Esophagus muscularis mucosa (tissue), 4 donors: ENCODE measurements around the gene NCOA1. TPM values are rescaled to one million over a fixed set of nuclear protein-coding genes. Genes with fewer than 3 reads are reported as not detected.

Experiments
- DNase-seq: peaks from one replicate; pipeline ENCODE4 v3.0.0-alpha.2; 2017; ENCODE audit errors: extremely low spot score
- H3K27ac ChIP-seq, 4 donors: fragments of 200-600 bp; sonication (generic); replicated peaks in 1 of 4; 1 replicate in 3 of 4; 2 replicates in 1 of 4; pipeline ENCODE4 v1.5.1; 2016 to 2019; ENCODE audit warnings: mild to moderate bottlenecking in 1 of 4
- H3K27me3 ChIP-seq, 4 donors: fragments of 200-600 bp; sonication (generic); one replicate each; pipeline versions ENCODE4 v1.5.1 to v1.6.0; 2016 to 2019
- H3K36me3 ChIP-seq, 4 donors: fragments of 200-600 bp; sonication (generic); one replicate each; pipeline ENCODE4 v1.5.1; 2016 to 2019
- H3K4me1 ChIP-seq, 4 donors: fragments of 200-600 bp; sonication (generic); one replicate each; pipeline ENCODE4 v1.5.1; 2016 to 2019
- H3K4me3 ChIP-seq, 4 donors: fragments of 200-600 bp; sonication (generic); 1 replicate in 2 of 4; 2 replicates in 2 of 4; pipeline ENCODE4 v1.5.1; 2016 to 2019; ENCODE audit warnings: mild to moderate bottlenecking in 4 of 4, moderate library complexity in 1 of 4
- H3K9me3 ChIP-seq, 4 donors: fragments of 200-600 bp; sonication (generic); 1 replicate in 3 of 4; 2 replicates in 1 of 4; pipeline ENCODE4 v1.5.1; 2016 to 2019
- EP300 ChIP-seq: sonication (generic); formaldehyde crosslinking; IDR thresholded peaks from one replicate; pipeline ENCODE4 v1.6.1; 2017; ENCODE audit warnings: antibody characterized with exemption
- POLR2A ChIP-seq: fragments of 450-650 bp; IDR thresholded peaks from one replicate; pipeline ENCODE4 v1.6.1; 2017; ENCODE audit warnings: antibody characterized with exemption, moderate library complexity, mild to moderate bottlenecking, low read depth
- POLR2AphosphoS5 ChIP-seq, 2 donors: sonication (generic); formaldehyde crosslinking; IDR thresholded peaks; one replicate each; pipeline ENCODE4 v1.6.1; 2017; ENCODE audit warnings: antibody characterized with exemption in 2 of 2
- WGBS: methylation state at CpG from one replicate; pipeline ENCODE4 v1.1.5; 2018; 5-methylcytosine and 5-hydroxymethylcytosine counted together
- intact Hi-C: fragments of 100-400 bp; cut with DNase I; formaldehyde crosslinking; loops from one replicate; pipeline ENCODE4 v1.15.1; 2023
- total RNA-seq, 4 donors: library from RNA; depleted of rRNA; stranded (reverse); fragments of >200 nt; gene quantifications; one replicate each; pipeline versions ENCODE4 v1.1.0 to v1.2.1, GENCODE V29; 2016
- TF ChIP-seq, protein P1 (sequence below), 3 experiments: fragments of 200-600 bp in 2 of 3; fragments of 450-650 bp in 1 of 3; sonication (generic) in 2 of 3; IDR thresholded peaks; one replicate each; pipeline ENCODE4 v1.5.1; 2017 to 2019; ENCODE audit warnings: antibody characterized with exemption in 3 of 3, mild to moderate bottlenecking in 2 of 3, moderate library complexity in 1 of 3

The NCOA1 gene
- total RNA-seq, 4 donors from 2014 or later = 43.9 to 49.4 (median 47.3) TPM

DNA sequence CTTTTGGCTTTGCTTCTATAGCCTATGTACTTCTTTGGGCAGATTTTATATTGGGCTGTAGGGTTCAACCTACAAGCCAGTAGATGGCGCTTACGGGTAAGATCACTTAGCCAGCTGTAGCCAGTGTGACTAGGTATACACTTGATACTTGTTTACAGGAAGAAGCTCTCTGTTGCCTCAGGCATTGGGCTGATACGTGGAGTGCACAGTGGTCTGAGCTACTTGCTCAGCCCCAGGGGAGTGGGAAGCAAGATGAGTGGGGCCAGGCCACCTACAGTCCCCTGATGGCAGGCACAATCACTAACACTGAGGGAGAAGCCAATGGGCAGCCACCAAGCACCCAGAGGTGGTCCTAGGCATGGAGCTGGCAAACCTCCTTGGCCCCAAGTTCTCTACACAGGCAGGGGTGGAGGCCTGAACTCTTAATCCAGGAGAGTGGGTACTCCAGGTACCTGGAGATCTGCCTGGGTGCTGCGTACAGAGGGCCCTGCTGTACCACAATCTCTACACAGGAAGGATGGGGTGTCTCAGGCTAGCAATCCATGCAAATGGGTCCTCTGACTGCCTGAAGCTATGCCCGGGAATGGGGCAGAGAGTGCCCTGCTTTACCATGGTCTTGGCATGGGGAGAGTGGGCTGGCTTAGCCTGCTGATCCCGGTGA lies 122.2 kb downstream of the NCOA1 start:
- Histone ChIP-seq H3K27me3 (no peaks in the 10 kb centered on the region), H3K9me3 (peaks cover 0 to 12% (median 3%) of the 10 kb centered on the region in 4 donors), H3K27ac (no peak overlapping the region), H3K4me3 (no peak overlapping the region), H3K4me1 (peaks cover 6 to 36% (median 19%) of the 10 kb centered on the region in 4 donors), H3K36me3 (no peaks in the 10 kb centered on the region)
- intact Hi-C loops = no loop called here
- 81% methylated on average over 5 of the region's 6 CpGs for WGBS
- no peak for DNase-seq
- no peak for TF ChIP-seq POLR2AphosphoS5 (IDR thresholded peaks at IDR 0.05)
- TF ChIP-seq POLR2A = no peak
- no peak for TF ChIP-seq EP300
- TF ChIP-seq, protein P1, sequence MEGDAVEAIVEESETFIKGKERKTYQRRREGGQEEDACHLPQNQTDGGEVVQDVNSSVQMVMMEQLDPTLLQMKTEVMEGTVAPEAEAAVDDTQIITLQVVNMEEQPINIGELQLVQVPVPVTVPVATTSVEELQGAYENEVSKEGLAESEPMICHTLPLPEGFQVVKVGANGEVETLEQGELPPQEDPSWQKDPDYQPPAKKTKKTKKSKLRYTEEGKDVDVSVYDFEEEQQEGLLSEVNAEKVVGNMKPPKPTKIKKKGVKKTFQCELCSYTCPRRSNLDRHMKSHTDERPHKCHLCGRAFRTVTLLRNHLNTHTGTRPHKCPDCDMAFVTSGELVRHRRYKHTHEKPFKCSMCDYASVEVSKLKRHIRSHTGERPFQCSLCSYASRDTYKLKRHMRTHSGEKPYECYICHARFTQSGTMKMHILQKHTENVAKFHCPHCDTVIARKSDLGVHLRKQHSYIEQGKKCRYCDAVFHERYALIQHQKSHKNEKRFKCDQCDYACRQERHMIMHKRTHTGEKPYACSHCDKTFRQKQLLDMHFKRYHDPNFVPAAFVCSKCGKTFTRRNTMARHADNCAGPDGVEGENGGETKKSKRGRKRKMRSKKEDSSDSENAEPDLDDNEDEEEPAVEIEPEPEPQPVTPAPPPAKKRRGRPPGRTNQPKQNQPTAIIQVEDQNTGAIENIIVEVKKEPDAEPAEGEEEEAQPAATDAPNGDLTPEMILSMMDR (IDR thresholded peaks at IDR 0.05) = no peak

DNA sequence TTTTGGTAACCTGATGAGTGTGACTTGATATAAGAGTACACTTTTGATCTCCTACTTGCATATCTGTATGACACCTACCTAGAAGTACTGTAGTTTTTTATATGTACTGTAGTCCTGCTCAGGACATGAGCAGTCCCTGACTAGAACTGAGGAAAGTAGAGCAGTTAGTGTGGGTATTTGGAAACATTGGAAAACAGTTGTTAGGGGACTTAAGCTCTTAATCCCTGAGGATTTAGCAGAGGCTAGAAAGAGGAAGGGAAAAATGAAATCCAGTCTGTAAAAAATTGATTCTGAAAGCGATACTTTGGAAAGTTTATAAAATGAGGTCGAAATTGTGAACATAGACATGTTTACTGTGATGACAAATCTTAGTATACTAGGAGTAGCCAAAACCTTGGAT lies 125.6 kb downstream of the NCOA1 start:
- Histone ChIP-seq H3K27ac (no peak overlapping the region), H3K4me1 (peaks cover 11 to 38% (median 19%) of the 10 kb centered on the region in 4 donors), H3K36me3 (no peaks in the 10 kb centered on the region), H3K4me3 (no peak overlapping the region), H3K27me3 (no peaks in the 10 kb centered on the region), H3K9me3 (peaks cover 0 to 11% (median 3%) of the 10 kb centered on the region in 4 donors)
- intact Hi-C loops = no loop called here
- TF ChIP-seq POLR2AphosphoS5 (IDR thresholded peaks at IDR 0.05) (no peak), POLR2A (no peak), EP300 (no peak)
- TF ChIP-seq, protein P1 (IDR thresholded peaks at IDR 0.05) = no peak
- DNase-seq = no peak
- 64% methylated on average over 2 of the region's 2 CpGs for WGBS

DNA sequence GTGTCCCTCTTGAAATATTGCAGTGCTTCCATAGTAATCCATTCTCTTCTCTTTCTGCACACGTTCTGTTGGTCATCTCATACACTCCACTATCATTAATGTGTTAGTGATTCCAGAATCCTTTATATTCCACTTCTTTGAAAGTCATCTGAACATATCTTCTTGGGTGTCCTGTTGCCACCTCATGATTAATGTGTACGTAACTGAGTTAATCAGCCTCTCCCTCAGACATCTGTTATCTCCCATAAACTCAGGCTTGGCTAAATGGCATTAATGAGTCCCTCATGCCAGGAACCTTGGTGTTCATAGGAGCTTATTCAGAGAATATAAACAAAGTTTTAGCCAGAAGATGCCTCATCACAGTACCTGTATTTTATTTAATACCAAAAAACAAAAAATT lies 126.4 kb downstream of the NCOA1 start:
- intact Hi-C loops = no loop called here
- H3K36me3 ChIP-seq = no peaks in the 10 kb centered on the region
- no peak overlapping the region for H3K27ac ChIP-seq
- H3K4me3 ChIP-seq = no peak overlapping the region
- no peaks in the 10 kb centered on the region for H3K27me3 ChIP-seq
- H3K4me1 ChIP-seq = peaks cover 11 to 43% (median 19%) of the 10 kb centered on the region in 4 donors
- no peak for TF ChIP-seq POLR2A
- peaks cover 0 to 4% (median 0%) of the 10 kb centered on the region in 4 donors for H3K9me3 ChIP-seq
- no peak for DNase-seq
- 85% methylated on average over 2 of the region's 2 CpGs for WGBS

DNA sequence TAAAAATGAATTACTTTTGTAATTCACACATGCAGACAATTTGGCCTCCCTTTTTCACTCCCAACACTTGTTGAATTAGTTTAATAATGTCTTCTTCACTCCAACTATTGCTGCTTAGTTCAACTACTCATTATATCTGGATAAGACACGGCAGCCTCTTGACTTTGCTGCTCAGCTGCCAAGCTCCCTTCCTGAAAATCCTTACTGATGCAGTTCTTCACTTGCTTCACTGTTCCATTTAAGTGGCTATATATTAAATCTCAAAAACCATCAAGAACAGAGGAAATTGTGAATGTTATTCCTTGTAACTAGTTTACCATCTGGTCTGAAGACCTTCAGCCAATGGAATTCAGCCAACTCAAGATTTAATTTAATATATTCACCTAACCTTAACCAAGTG lies 127.1 kb downstream of the NCOA1 start:
- Histone ChIP-seq H3K27me3 (no peaks in the 10 kb centered on the region), H3K4me3 (no peak overlapping the region), H3K4me1 (peaks cover 11 to 43% (median 19%) of the 10 kb centered on the region in 4 donors), H3K27ac (no peak overlapping the region), H3K36me3 (no peaks in the 10 kb centered on the region), H3K9me3 (no peaks in the 10 kb centered on the region)
- intact Hi-C loops = no loop called here
- no peak for DNase-seq
- no peak for TF ChIP-seq EP300
- TF ChIP-seq POLR2AphosphoS5 (IDR thresholded peaks at IDR 0.05) = no peak
- TF ChIP-seq, protein P1 (IDR thresholded peaks at IDR 0.05) = no peak
- no peak for TF ChIP-seq POLR2A
- WGBS = 52% methylated on average over 1 of the region's 1 CpG

DNA sequence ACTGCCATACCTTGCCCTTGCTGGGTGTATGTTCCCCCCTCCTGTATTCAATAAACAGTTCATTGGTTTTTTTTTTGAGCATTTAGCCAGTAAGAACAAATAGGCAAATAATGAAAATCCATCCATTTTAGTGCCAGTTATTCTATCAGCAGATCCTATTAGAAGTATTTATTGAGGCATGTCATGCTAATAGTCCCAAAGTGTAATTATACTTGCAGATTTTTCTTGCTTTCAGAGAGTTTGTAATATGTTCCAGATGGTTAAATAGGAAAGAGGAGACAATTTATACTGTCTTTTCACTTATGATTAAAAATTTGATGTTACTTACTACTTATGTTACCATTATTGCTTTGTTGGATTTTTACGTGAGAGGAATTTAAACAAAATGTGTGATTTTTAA lies 127.6 kb downstream of the NCOA1 start:
- Histone ChIP-seq H3K9me3 (no peaks in the 10 kb centered on the region), H3K36me3 (no peaks in the 10 kb centered on the region), H3K4me3 (no peak overlapping the region), H3K27ac (no peak overlapping the region), H3K4me1 (peaks cover 15 to 41% (median 20%) of the 10 kb centered on the region in 4 donors), H3K27me3 (no peaks in the 10 kb centered on the region)
- intact Hi-C loops = no loop called here
- TF ChIP-seq POLR2A = no peak
- TF ChIP-seq, protein P1 (IDR thresholded peaks at IDR 0.05) = no peak
- TF ChIP-seq EP300 = no peak
- TF ChIP-seq POLR2AphosphoS5 (IDR thresholded peaks at IDR 0.05) = no peak
- 93% methylated on average over 1 of the region's 1 CpG for WGBS
- DNase-seq = no peak
